HepG2 (cell line): ENCODE measurements around the gene LINC00237. TPM values are rescaled to one million over a fixed set of nuclear protein-coding genes. Genes with fewer than 3 reads are reported as not detected.

Experiments used
- CHD4 ChIP-seq: fragments of 200-600 bp; sonication (generic); IDR thresholded peaks from 2 replicates; pipeline ENCODE4 v1.7.0; 2017; ENCODE audit warnings: mild to moderate bottlenecking, low read length, borderline replicate concordance
- EED ChIP-seq: sonication (generic); formaldehyde crosslinking; IDR thresholded peaks from 2 replicates; pipeline ENCODE4 v1.5.0; 2020; ENCODE audit warnings: mild to moderate bottlenecking, missing genetic modification reagents
- JARID2 ChIP-seq: sonication (generic); formaldehyde crosslinking; IDR thresholded peaks from 2 replicates; pipeline ENCODE4 v1.8.1; 2023; ENCODE audit warnings: missing genetic modification reagents, inconsistent platforms; ENCODE audit not compliant: insufficient replicate concordance
- MBNL3 ChIP-seq: fragments of 250-450 bp; sonication (Bioruptor Pico); conservative IDR thresholded peaks from 2 replicates; pipeline ENCODE4 v1.8.0; 2022; ENCODE audit warnings: mild to moderate bottlenecking, inconsistent platforms
- MED1 ChIP-seq: sonication (generic); formaldehyde crosslinking; IDR thresholded peaks from 2 replicates; pipeline ENCODE4 v1.4.0; 2020; ENCODE audit warnings: missing genetic modification reagents
- SP1 ChIP-seq, 2 experiments: fragments of 450-650 bp in 1 of 2; sonication (generic) in 1 of 2; formaldehyde crosslinking in 1 of 2; IDR thresholded peaks; 2 replicates each; pipeline versions ENCODE4 v1.4.0 to v1.6.1; 2016 to 2020; ENCODE audit warnings: missing genetic modification reagents in 1 of 2
- TCF7L2 ChIP-seq: IDR thresholded peaks from 2 replicates; pipeline ENCODE4 v1.6.1; 2011; ENCODE audit warnings: mild to moderate bottlenecking, low read depth, low read length, moderate library complexity
- TOE1 ChIP-seq: sonication (generic); formaldehyde crosslinking; IDR thresholded peaks from 2 replicates; pipeline ENCODE4 v1.4.0; 2020; ENCODE audit warnings: mild to moderate bottlenecking, missing genetic modification reagents
- YY1 ChIP-seq: IDR thresholded peaks from 2 replicates; pipeline ENCODE4 v1.6.1; 2011; ENCODE audit warnings: low read length, low read depth, moderate library complexity, mild to moderate bottlenecking; ENCODE audit not compliant: insufficient read depth, insufficient replicate concordance
- ZBTB3 ChIP-seq: sonication (generic); formaldehyde crosslinking; IDR thresholded peaks from 2 replicates; pipeline ENCODE4 v1.4.0; 2020; ENCODE audit warnings: low read depth, mild to moderate bottlenecking, moderate library complexity, missing genetic modification reagents, borderline replicate concordance
- ZBTB42 ChIP-seq: sonication (generic); formaldehyde crosslinking; IDR thresholded peaks from 2 replicates; pipeline ENCODE4 v1.5.0; 2020; ENCODE audit warnings: mild to moderate bottlenecking, missing genetic modification reagents
- ZBTB7A ChIP-seq: sonication (generic); formaldehyde crosslinking; IDR thresholded peaks from 2 replicates; pipeline ENCODE4 v1.8.0; 2022; ENCODE audit warnings: mild to moderate bottlenecking, missing genetic modification reagents
- ZNF557 ChIP-seq: sonication (generic); formaldehyde crosslinking; IDR thresholded peaks from 2 replicates; pipeline ENCODE4 v1.4.0; 2020; ENCODE audit warnings: missing genetic modification reagents
- ZNF614 ChIP-seq: IDR thresholded peaks from 2 replicates; pipeline ENCODE4 v1.6.1; 2018; ENCODE audit warnings: missing biosample characterization, missing genetic modification reagents, inconsistent platforms, borderline replicate concordance
- ZNF776 ChIP-seq: sonication (generic); formaldehyde crosslinking; IDR thresholded peaks from 2 replicates; pipeline ENCODE4 v1.4.0; 2020; ENCODE audit warnings: mild to moderate bottlenecking, missing genetic modification reagents
- ZSCAN20 ChIP-seq: sonication (generic); formaldehyde crosslinking; IDR thresholded peaks from 2 replicates; pipeline ENCODE4 v1.4.0; 2020; ENCODE audit warnings: missing genetic modification reagents, mild to moderate bottlenecking, borderline replicate concordance
- polyA plus RNA-seq, 8 experiments: library from polyadenylated mRNA; depleted of rRNA in 3 of 8; stranded (reverse) in 7 of 8; unstranded in 1 of 8; fragments of >200 nt; fragmentation: Illumina TruSeq in 4 of 8; extraction: Trizol in 4 of 8; gene quantifications; 2 replicates each; pipeline versions ENCODE4 v1.2.1 to v1.2.3, GENCODE V29; 2011 to 2016; ENCODE audit warnings: low read depth in 4 of 8, missing spikeins in 1 of 8, mixed read lengths in 1 of 8; ENCODE audit not compliant: insufficient read depth in 1 of 8
- total RNA-seq, 5 experiments: library from RNA; depleted of rRNA; stranded (reverse); fragments of >200 nt; fragmentation: Illumina TruSeq; extraction: Trizol; gene quantifications; 2 replicates each; pipeline ENCODE4 v1.2.3, GENCODE V29; 2016; ENCODE audit warnings: low read depth in 1 of 5
- TF ChIP-seq, protein P1 (sequence below): sonication (generic); formaldehyde crosslinking; IDR thresholded peaks from 2 replicates; pipeline ENCODE4 v1.4.0; 2020; ENCODE audit warnings: missing genetic modification reagents, borderline replicate concordance
- TF ChIP-seq, protein P2 (sequence below): sonication (generic); formaldehyde crosslinking; IDR thresholded peaks from 2 replicates; pipeline ENCODE4 v1.5.0; 2020; ENCODE audit warnings: mild to moderate bottlenecking, missing genetic modification reagents, borderline replicate concordance
- TF ChIP-seq, protein P3 (sequence below): sonication (generic); formaldehyde crosslinking; IDR thresholded peaks from 2 replicates; pipeline ENCODE4 v1.5.0; 2020; ENCODE audit warnings: missing genetic modification reagents
- TF ChIP-seq, protein P4 (sequence below): sonication (generic); formaldehyde crosslinking; IDR thresholded peaks from 2 replicates; pipeline ENCODE4 v1.9.0; 2021; ENCODE audit warnings: missing genetic modification reagents, borderline replicate concordance

LINC00237 gene
- total and polyA plus RNA-seq, 2 of the 13 experiments (the other 11 are each of a cell fraction or from before 2014, with no cell fraction given), result not detected

DNA sequence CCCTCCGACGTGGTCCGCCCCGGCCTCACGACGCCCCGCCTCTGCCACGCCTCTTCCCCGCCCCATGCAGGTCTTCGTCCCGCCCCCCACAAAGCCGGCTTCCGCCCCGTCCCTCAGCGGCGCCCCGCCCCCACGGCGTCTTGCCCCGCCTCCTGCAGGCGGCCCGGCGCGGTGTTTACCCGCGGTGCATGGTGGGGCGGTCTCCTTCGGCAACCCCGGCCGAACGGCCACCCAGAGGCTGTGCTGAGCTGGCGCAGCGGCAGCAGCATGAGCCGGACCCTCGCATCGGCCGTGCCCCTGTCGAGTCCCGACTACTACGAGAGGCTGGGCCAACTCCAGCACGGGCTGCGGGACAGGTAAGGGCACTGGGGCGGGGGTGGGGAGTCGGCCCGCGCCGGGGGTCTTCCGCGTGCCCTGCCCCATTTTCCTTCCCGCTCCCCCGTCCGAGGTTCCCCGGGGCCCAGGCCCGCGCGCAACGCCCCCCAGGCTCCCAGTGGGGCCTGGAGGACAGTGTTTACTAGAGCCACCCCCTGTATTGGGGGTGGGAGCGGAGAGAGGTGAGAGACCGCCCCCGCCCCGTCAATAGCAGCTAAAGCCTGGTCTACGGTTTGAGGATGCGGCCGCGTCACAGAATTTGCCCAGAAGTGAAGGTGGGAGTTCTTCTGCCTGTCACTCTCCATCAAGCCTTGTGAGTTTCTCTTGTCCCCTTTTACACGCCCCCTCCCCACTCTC is 19.9 kb upstream of the LINC00237 start, which contains the start of gene KIZ (continued):
- TF ChIP-seq, protein P1, sequence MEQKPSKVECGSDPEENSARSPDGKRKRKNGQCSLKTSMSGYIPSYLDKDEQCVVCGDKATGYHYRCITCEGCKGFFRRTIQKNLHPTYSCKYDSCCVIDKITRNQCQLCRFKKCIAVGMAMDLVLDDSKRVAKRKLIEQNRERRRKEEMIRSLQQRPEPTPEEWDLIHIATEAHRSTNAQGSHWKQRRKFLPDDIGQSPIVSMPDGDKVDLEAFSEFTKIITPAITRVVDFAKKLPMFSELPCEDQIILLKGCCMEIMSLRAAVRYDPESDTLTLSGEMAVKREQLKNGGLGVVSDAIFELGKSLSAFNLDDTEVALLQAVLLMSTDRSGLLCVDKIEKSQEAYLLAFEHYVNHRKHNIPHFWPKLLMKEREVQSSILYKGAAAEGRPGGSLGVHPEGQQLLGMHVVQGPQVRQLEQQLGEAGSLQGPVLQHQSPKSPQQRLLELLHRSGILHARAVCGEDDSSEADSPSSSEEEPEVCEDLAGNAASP (CRISPR knock-in tag), result peak; percentile 72
- TF ChIP-seq MED1 (peak; percentile 65; the same call in 1 of the 2 replicates), ZNF557 (CRISPR knock-in tag) (peak; percentile 18; the same call in 1 of the 2 replicates), ZBTB42 (CRISPR knock-in tag) (no peak), EED (peak; percentile 57; the same call in 1 of the 2 replicates), YY1 (peak; percentile 81), SP1 (IDR thresholded peaks at IDR 0.05) (peak; percentile 86; the same call in 1 of the 2 replicates), SP1 (CRISPR knock-in tag; IDR thresholded peaks at IDR 0.05) (peak; percentile 99), ZNF776 (CRISPR knock-in tag) (peak; percentile 71), ZSCAN20 (CRISPR knock-in tag) (0 out of 2 replicates have a peak, but pooled peaks have one; percentile 49), TCF7L2 (no peak), CHD4 (no peak), MBNL3 (CRISPR knock-in tag) (no peak), ZNF614 (CRISPR knock-in tag) (peak; percentile 85; the same call in 1 of the 2 replicates), JARID2 (CRISPR knock-in tag) (peak; percentile 62), ZBTB7A (CRISPR knock-in tag) (0 out of 2 replicates have a peak, but pooled peaks have one; percentile 20), ZBTB3 (CRISPR knock-in tag) (no peak), TOE1 (CRISPR knock-in tag) (no peak)
- TF ChIP-seq, protein P2, sequence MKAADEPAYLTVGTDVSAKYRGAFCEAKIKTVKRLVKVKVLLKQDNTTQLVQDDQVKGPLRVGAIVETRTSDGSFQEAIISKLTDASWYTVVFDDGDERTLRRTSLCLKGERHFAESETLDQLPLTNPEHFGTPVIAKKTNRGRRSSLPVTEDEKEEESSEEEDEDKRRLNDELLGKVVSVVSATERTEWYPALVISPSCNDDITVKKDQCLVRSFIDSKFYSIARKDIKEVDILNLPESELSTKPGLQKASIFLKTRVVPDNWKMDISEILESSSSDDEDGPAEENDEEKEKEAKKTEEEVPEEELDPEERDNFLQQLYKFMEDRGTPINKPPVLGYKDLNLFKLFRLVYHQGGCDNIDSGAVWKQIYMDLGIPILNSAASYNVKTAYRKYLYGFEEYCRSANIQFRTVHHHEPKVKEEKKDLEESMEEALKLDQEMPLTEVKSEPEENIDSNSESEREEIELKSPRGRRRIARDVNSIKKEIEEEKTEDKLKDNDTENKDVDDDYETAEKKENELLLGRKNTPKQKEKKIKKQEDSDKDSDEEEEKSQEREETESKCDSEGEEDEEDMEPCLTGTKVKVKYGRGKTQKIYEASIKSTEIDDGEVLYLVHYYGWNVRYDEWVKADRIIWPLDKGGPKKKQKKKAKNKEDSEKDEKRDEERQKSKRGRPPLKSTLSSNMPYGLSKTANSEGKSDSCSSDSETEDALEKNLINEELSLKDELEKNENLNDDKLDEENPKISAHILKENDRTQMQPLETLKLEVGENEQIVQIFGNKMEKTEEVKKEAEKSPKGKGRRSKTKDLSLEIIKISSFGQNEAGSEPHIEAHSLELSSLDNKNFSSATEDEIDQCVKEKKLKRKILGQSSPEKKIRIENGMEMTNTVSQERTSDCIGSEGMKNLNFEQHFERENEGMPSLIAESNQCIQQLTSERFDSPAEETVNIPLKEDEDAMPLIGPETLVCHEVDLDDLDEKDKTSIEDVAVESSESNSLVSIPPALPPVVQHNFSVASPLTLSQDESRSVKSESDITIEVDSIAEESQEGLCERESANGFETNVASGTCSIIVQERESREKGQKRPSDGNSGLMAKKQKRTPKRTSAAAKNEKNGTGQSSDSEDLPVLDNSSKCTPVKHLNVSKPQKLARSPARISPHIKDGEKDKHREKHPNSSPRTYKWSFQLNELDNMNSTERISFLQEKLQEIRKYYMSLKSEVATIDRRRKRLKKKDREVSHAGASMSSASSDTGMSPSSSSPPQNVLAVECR (CRISPR knock-in tag), result peak; percentile 92
- TF ChIP-seq, protein P3, sequence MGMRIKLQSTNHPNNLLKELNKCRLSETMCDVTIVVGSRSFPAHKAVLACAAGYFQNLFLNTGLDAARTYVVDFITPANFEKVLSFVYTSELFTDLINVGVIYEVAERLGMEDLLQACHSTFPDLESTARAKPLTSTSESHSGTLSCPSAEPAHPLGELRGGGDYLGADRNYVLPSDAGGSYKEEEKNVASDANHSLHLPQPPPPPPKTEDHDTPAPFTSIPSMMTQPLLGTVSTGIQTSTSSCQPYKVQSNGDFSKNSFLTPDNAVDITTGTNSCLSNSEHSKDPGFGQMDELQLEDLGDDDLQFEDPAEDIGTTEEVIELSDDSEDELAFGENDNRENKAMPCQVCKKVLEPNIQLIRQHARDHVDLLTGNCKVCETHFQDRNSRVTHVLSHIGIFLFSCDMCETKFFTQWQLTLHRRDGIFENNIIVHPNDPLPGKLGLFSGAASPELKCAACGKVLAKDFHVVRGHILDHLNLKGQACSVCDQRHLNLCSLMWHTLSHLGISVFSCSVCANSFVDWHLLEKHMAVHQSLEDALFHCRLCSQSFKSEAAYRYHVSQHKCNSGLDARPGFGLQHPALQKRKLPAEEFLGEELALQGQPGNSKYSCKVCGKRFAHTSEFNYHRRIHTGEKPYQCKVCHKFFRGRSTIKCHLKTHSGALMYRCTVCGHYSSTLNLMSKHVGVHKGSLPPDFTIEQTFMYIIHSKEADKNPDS (CRISPR knock-in tag), result peak; percentile 51; the same call in 1 of the 2 replicates
- TF ChIP-seq, protein P4, sequence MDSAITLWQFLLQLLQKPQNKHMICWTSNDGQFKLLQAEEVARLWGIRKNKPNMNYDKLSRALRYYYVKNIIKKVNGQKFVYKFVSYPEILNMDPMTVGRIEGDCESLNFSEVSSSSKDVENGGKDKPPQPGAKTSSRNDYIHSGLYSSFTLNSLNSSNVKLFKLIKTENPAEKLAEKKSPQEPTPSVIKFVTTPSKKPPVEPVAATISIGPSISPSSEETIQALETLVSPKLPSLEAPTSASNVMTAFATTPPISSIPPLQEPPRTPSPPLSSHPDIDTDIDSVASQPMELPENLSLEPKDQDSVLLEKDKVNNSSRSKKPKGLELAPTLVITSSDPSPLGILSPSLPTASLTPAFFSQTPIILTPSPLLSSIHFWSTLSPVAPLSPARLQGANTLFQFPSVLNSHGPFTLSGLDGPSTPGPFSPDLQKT (CRISPR knock-in tag), result 0 out of 2 replicates have a peak, but pooled peaks have one; percentile 55
